MM.1S (cell line): ENCODE data around the gene GALNT6.

Experiments
- CTCF ChIP-seq: fragments of 300-600 bp; sonication (generic); IDR thresholded peaks from 2 replicates; pipeline ENCODE4 v1.5.1; 2016; ENCODE audit warnings: antibody characterized with exemption, low read length, mixed read lengths
- EZH2phosphoT487 ChIP-seq: fragments of 300-600 bp; sonication (generic); IDR thresholded peaks from 2 replicates; pipeline ENCODE4 v1.6.1; 2018; ENCODE audit warnings: antibody characterized with exemption, low read length

GRCh38 chr12:51343201-51343600, 48.0 kb downstream of the GALNT6 start:
- TF ChIP-seq CTCF (no peak), EZH2phosphoT487 (no peak)
